ENCODE results near the gene MX1.

- TF ChIP-seq, protein P1, sequence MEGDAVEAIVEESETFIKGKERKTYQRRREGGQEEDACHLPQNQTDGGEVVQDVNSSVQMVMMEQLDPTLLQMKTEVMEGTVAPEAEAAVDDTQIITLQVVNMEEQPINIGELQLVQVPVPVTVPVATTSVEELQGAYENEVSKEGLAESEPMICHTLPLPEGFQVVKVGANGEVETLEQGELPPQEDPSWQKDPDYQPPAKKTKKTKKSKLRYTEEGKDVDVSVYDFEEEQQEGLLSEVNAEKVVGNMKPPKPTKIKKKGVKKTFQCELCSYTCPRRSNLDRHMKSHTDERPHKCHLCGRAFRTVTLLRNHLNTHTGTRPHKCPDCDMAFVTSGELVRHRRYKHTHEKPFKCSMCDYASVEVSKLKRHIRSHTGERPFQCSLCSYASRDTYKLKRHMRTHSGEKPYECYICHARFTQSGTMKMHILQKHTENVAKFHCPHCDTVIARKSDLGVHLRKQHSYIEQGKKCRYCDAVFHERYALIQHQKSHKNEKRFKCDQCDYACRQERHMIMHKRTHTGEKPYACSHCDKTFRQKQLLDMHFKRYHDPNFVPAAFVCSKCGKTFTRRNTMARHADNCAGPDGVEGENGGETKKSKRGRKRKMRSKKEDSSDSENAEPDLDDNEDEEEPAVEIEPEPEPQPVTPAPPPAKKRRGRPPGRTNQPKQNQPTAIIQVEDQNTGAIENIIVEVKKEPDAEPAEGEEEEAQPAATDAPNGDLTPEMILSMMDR (IDR thresholded peaks at IDR 0.05) = no peak
- no peak for TF ChIP-seq POLR2A (IDR thresholded peaks at IDR 0.05)
Observed at GRCh38 chr21:41490330-41490729, 64.3 kb downstream of the MX1 start.

Measured in adrenal gland (tissue), 5 donors.